ENCODE measurements around the gene LEF1. TPM values are rescaled to one million over a fixed set of nuclear protein-coding genes. Genes with fewer than 3 reads are reported as not detected.

The LEF1 gene
- 1.9 TPM in 1 of 2 replicates, not detected in the other for total RNA-seq

DNA sequence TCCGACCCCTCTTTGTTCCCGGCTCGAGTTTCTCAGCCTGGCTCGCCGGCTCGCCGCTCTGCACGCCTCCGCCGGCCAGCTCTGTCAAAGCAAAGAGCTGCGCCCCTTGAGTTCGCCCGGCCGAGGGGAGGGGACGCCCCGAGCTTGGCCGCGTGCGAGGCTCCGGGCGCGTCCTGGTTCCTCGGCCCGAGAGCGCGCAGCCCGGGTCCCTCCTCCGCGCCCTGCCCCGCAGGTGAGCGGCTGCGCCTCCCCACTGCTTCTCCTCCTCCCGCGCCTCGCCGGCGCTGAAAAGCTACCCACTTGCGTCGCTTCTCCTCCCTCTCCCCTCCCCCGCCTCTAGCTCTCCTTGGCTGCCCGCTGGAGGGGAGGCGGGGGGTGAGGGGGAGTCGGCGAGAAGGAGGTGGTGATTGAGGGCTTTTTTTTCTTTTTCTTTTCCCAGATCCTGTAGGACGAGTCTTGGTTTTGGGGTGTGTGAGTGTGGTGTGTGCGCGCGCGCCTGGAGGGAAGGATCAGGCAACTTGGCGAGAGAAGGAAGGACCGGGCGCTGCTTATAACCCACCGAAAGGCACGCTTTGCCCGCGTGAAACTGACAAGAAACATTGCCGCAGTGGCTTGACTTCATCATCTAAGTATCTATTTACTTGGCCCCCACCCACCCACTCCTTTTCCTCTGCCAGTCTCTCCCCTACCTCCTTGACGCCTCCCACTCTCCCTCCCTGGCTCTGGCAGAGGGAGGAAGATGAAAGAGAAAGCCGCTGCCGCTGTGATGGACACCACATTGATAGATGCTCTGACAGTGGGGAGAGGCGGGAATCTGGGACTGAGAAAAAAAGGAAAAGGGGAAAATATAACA, at the start of gene LEF1:
TSS of gene LEF1 (minus strand) at position 262 of the 853 bp plus-strand sequence. CDS start 1,165 bp downstream, outside the sequence.

Other genes with a start within 250 kb of the LEF1 start
- gene CYP2U1, start 237.4 kb downstream of the LEF1 start, total RNA-seq: 4.6 and 6.4 TPM in 2 replicates
- 22.8 and 23.0 TPM in 2 replicates for gene HADH, start 179.0 kb downstream of the LEF1 start, total RNA-seq